Testis (tissue), 3 donors: Measurements from ENCODE around the gene FAM53B. TPM values are rescaled to one million over a fixed set of nuclear protein-coding genes. Genes with fewer than 3 reads are reported as not detected.
A peak's percentile ranks its signal among the peaks of the same experiment; 100 is the strongest.

Experiments used
- DNase-seq: peaks from one replicate; pipeline ENCODE4 v3.0.0-alpha.2; 2019
- H3K27ac ChIP-seq, 2 donors: fragments of 200-600 bp; sonication (generic); one replicate each; pipeline ENCODE4 v1.5.1; 2019
- H3K27me3 ChIP-seq: fragments of 200-600 bp; sonication (generic); one replicate; pipeline ENCODE4 v1.5.1; 2019
- H3K36me3 ChIP-seq: fragments of 200-600 bp; sonication (generic); one replicate; pipeline ENCODE4 v1.5.1; 2017; ENCODE audit warnings: low read depth; ENCODE audit errors: missing control alignments
- H3K4me1 ChIP-seq: fragments of 200-600 bp; sonication (generic); one replicate; pipeline ENCODE4 v1.5.1; 2019
- H3K4me3 ChIP-seq, 2 donors: fragments of 200-600 bp; sonication (generic); one replicate each; pipeline ENCODE4 v1.5.1; 2017 to 2019
- H3K9me3 ChIP-seq: fragments of 200-600 bp; sonication (generic); one replicate; pipeline ENCODE4 v1.5.1; 2017
- CTCF ChIP-seq, 3 experiments: fragments of 450-650 bp in 2 of 3; fragments of 200-600 bp in 1 of 3; sonication (generic) in 1 of 3; IDR thresholded peaks; one replicate each; pipeline ENCODE4 v1.5.1; 2016 to 2019; ENCODE audit warnings: antibody characterized with exemption in 3 of 3, mild to moderate bottlenecking in 2 of 3, moderate library complexity in 1 of 3
- POLR2A ChIP-seq: fragments of 450-650 bp; IDR thresholded peaks from one replicate; pipeline ENCODE4 v1.6.1; 2017; ENCODE audit warnings: antibody characterized with exemption, mild to moderate bottlenecking, moderate library complexity
- WGBS, 2 donors: methylation state at CpG; one replicate each; pipeline ENCODE4 v1.1.5; 2018; 5-methylcytosine and 5-hydroxymethylcytosine counted together
- intact Hi-C: fragments of 100-400 bp; cut with DNase I; formaldehyde crosslinking; loops from one replicate; pipeline ENCODE4 v1.15.1; 2023; ENCODE audit warnings: low total_unique reads
- polyA plus RNA-seq: library from polyadenylated mRNA; stranded (reverse); fragments of 350-450 nt; fragmentation: Illumina TruSeq; extraction: RNeasy Lipid Tissue Mini Kit (QIAGEN cat#74804); gene quantifications from one replicate; pipeline ENCODE4 v1.2.3, GENCODE V29; 2014; ENCODE audit warnings: low read depth, low replicate concordance; ENCODE audit not compliant: insufficient read depth
- total RNA-seq, 2 donors: library from RNA; depleted of rRNA; stranded (reverse); fragments of >200 nt; gene quantifications; one replicate each; pipeline ENCODE4 v1.2.3, GENCODE V29; 2016

The FAM53B gene
- total and polyA plus RNA-seq, 3 donors from 2014 or later, result 36.9 to 125 (median 109) TPM

- intact Hi-C loops, result no loop called here
- DNase-seq, result no peak
These were observed 10.5 kb downstream of the FAM53B start for GRCh38 chr10:124733571-124734245.

GRCh38 chr10:124732931-124733570 is 11.1 kb downstream of the FAM53B start:
- Histone ChIP-seq H3K27ac (peak overlapping the region; percentile 73 to 89), H3K9me3 (no peaks in the 10 kb centered on the region), H3K27me3 (no peaks in the 10 kb centered on the region), H3K36me3 (no peaks in the 10 kb centered on the region), H3K4me3 (no peak overlapping the region), H3K4me1 (peaks cover 81% of the 10 kb centered on the region)
- TF ChIP-seq POLR2A (no peak), CTCF (IDR thresholded peaks at IDR 0.05) (no peak)
- peak; percentile 73 for DNase-seq
- intact Hi-C loops, result no loop called here
- 45 to 68% methylated on average over 10 to 14 of the region's 14 CpGs for WGBS, 2 donors

More at GRCh38 chr10:124733571-124734245, 10.5 kb downstream of the FAM53B start:
- 47 to 56% methylated on average over 13 of the region's 13 CpGs for WGBS, 2 donors
- Histone ChIP-seq H3K27me3 (no peaks in the 10 kb centered on the region), H3K27ac (peak overlapping the region; percentile 73 to 89), H3K9me3 (no peaks in the 10 kb centered on the region), H3K4me3 (no peak overlapping the region), H3K4me1 (peaks cover 81% of the 10 kb centered on the region), H3K36me3 (no peaks in the 10 kb centered on the region)
- no peak for TF ChIP-seq POLR2A
- no peak for TF ChIP-seq CTCF (IDR thresholded peaks at IDR 0.05)

- Histone ChIP-seq H3K4me1 (peaks cover 81% of the 10 kb centered on the region), H3K9me3 (no peaks in the 10 kb centered on the region), H3K36me3 (no peaks in the 10 kb centered on the region), H3K27me3 (no peaks in the 10 kb centered on the region), H3K4me3 (no peak overlapping the region), H3K27ac (peak overlapping the region; percentile 4 to 89)
- intact Hi-C loops, result no loop called here
- no peak for DNase-seq
- WGBS, 2 donors, result 77 to 79% methylated on average over 9 of the region's 9 CpGs
- TF ChIP-seq POLR2A (no peak), CTCF (IDR thresholded peaks at IDR 0.05) (no peak)
These were observed 12.6 kb downstream of the FAM53B start for GRCh38 chr10:124731551-124731950.

- peak overlapping the region in 1 of 2 donors; percentile 89 for H3K27ac ChIP-seq
- no peaks in the 10 kb centered on the region for H3K9me3 ChIP-seq
- H3K27me3 ChIP-seq, result no peaks in the 10 kb centered on the region
- WGBS, 2 donors, result 82 to 94% methylated on average over 3 of the region's 3 CpGs
- TF ChIP-seq CTCF (IDR thresholded peaks at IDR 0.05) (no peak), POLR2A (no peak)
- H3K4me3 ChIP-seq, result no peak overlapping the region
- intact Hi-C loops, result no loop called here
- peaks cover 73% of the 10 kb centered on the region for H3K4me1 ChIP-seq
- H3K36me3 ChIP-seq, result no peaks in the 10 kb centered on the region
- no peak for DNase-seq
These were observed 13.4 kb downstream of the FAM53B start for GRCh38 chr10:124730790-124731189.
